Neural crest cell (in vitro differentiated cells): Measurements from ENCODE around the gene TAS2R41. TPM values are rescaled to one million over a fixed set of nuclear protein-coding genes. Genes with fewer than 3 reads are reported as not detected.
"Not testable (repeated sequence)": the region's sequence is repeated elsewhere in the genome, so short reads cannot be mapped to it uniquely, and the experiment has no call there.

Source experiments
- DNase-seq: peaks from one replicate; pipeline ENCODE4 v3.0.0; 2021; ENCODE audit warnings: low read depth, mixed read lengths, low spot score
- H3K27ac Mint-ChIP-seq: one replicate; pipeline ENCODE4 v1.8.0; 2021; ENCODE audit warnings: mild to moderate bottlenecking, mixed read lengths; ENCODE audit not compliant: unreplicated experiment
- H3K27me3 Mint-ChIP-seq: 2 replicates; pipeline ENCODE4 v1.8.0; 2021; ENCODE audit warnings: low read depth, mild to moderate bottlenecking, mixed read lengths
- H3K36me3 Mint-ChIP-seq: 2 replicates; pipeline ENCODE4 v1.8.0; 2021; ENCODE audit warnings: low read depth, mild to moderate bottlenecking, mixed read lengths
- H3K4me1 Mint-ChIP-seq: 2 replicates; pipeline ENCODE4 v1.8.0; 2021; ENCODE audit warnings: mixed read lengths
- H3K4me3 Mint-ChIP-seq: one replicate; pipeline ENCODE4 v1.8.0; 2021; ENCODE audit warnings: mild to moderate bottlenecking, mixed read lengths
- H3K9me3 Mint-ChIP-seq: 2 replicates; pipeline ENCODE4 v1.8.0; 2021; ENCODE audit warnings: mixed read lengths
- total RNA-seq: library from RNA; stranded (reverse); gene quantifications from 2 replicates; pipeline ENCODE4 v1.2.1, GENCODE V29; 2021
- TF ChIP-seq, protein P1 (sequence below): fragments of 200-600 bp; sonication (generic); conservative IDR thresholded peaks from 2 replicates; pipeline ENCODE4 v1.5.0; 2021; ENCODE audit warnings: antibody characterized with exemption, mild to moderate bottlenecking

TAS2R41 gene
- total RNA-seq, 1 donor from 2014 or later = not detected

DNA sequence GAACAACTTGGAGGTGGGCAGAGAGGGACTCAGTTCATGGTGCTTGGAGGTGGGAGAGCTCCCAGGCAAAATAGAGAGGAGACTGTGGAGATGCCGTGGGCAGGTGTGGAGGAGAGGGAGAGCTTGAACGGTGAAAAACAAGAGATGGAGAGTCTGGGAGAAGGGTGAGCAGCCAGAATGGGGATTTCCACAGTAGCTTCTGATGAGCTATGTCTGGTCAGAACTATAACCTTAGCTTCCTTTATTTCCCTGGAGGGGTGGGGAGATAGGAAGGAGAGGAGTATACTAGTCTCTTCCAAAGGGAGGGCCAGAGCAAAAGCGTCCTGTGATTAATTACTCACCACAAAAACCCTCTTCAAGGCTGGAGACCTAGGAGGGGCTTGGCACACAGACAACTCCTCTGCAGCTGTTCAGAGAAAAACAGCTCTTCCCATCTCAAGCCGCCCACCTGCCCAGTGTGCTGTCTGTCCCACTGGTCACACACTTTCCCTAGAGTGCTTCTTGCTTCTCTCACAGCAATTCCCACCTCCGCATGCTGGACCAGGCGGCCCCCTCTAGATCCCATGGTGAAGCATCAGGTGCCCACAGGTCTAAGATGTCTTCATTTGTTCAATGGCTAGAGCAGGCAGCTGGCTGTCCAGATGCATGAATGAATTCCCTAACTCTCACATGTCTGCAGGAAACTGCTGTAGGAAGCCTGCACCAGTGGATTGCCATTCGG, 41.9 kb downstream of the TAS2R41 start:
- DNase-seq = no peak
- no peaks in the 10 kb centered on the region for H3K36me3 Mint-ChIP-seq
- TF ChIP-seq, protein P1, sequence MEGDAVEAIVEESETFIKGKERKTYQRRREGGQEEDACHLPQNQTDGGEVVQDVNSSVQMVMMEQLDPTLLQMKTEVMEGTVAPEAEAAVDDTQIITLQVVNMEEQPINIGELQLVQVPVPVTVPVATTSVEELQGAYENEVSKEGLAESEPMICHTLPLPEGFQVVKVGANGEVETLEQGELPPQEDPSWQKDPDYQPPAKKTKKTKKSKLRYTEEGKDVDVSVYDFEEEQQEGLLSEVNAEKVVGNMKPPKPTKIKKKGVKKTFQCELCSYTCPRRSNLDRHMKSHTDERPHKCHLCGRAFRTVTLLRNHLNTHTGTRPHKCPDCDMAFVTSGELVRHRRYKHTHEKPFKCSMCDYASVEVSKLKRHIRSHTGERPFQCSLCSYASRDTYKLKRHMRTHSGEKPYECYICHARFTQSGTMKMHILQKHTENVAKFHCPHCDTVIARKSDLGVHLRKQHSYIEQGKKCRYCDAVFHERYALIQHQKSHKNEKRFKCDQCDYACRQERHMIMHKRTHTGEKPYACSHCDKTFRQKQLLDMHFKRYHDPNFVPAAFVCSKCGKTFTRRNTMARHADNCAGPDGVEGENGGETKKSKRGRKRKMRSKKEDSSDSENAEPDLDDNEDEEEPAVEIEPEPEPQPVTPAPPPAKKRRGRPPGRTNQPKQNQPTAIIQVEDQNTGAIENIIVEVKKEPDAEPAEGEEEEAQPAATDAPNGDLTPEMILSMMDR = no peak
- H3K4me3 Mint-ChIP-seq = no peak overlapping the region
- H3K27ac Mint-ChIP-seq = no peak overlapping the region
- peaks cover 8% of the 10 kb centered on the region for H3K4me1 Mint-ChIP-seq
- H3K27me3 Mint-ChIP-seq = no peaks in the 10 kb centered on the region
- H3K9me3 Mint-ChIP-seq = no peaks in the 10 kb centered on the region

DNA sequence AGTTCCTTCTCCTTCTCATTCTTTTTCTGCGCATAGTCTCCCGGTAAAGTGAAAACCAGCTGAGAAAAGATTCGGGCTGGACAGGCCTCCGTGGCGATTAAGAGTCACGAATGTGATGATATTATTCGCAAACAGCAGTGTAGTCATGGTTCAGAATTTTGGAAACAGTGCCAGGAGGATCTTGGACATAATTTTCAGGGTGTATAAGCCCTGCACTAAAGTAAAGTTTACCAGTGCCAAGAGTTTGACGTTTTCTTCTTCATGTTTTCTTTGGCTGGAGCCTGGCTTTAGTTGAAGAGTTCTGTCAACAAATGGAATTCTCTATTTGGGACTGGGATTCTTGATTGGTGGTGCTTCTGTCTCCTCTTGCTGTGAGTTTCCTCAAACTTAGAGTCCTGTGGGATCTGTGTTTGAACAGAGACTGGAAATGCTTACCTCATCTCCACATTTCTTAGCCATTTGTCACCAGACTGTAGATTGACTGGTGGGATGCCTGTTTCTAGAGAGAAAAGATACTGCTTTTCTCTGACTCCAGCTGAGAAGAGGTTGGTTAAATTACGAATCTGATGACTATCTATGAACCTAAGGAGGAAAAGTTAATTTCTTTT, 44.7 kb downstream of the TAS2R41 start:
- not testable (repeated sequence) for H3K4me1 Mint-ChIP-seq, H3K9me3 Mint-ChIP-seq, H3K27ac Mint-ChIP-seq, H3K4me3 Mint-ChIP-seq, H3K27me3 Mint-ChIP-seq, DNase-seq, H3K36me3 Mint-ChIP-seq

Other genes with a start within 250 kb of the TAS2R41 start
- gene GSTK1, start 214.4 kb upstream of the TAS2R41 start, total RNA-seq = 51.0 and 54.1 TPM in 2 replicates
- 0.61 and 0.91 TPM in 2 replicates for gene TMEM139, start 192.9 kb upstream of the TAS2R41 start, total RNA-seq
- gene CASP2, start 189.5 kb upstream of the TAS2R41 start, total RNA-seq = 72.8 and 76.2 TPM in 2 replicates
- gene CLCN1, start 161.8 kb upstream of the TAS2R41 start, total RNA-seq = 0.09 TPM in 1 of 2 replicates, not detected in the other
- 15.0 and 15.5 TPM in 2 replicates for gene FAM131B, start 115.2 kb upstream of the TAS2R41 start, total RNA-seq
- gene ZYX, start 96.5 kb upstream of the TAS2R41 start, total RNA-seq = 61.7 and 64.7 TPM in 2 replicates
- gene EPHA1, start 69.0 kb upstream of the TAS2R41 start, total RNA-seq = not detected in 2 replicates
- not detected in 2 replicates for gene TAS2R60, start 34.4 kb upstream of the TAS2R41 start, total RNA-seq
- gene CTAGE15, start 93.9 kb downstream of the TAS2R41 start, total RNA-seq = not detected in 2 replicates
- gene TCAF2, start 143.1 kb downstream of the TAS2R41 start, total RNA-seq = 0.09 and 0.11 TPM in 2 replicates